ENCODE results near the gene STMND1. TPM values are rescaled to one million over a fixed set of nuclear protein-coding genes. Genes with fewer than 3 reads are reported as not detected.

STMND1 gene
- total and polyA plus RNA-seq, 4 donors: not detected

DNA sequence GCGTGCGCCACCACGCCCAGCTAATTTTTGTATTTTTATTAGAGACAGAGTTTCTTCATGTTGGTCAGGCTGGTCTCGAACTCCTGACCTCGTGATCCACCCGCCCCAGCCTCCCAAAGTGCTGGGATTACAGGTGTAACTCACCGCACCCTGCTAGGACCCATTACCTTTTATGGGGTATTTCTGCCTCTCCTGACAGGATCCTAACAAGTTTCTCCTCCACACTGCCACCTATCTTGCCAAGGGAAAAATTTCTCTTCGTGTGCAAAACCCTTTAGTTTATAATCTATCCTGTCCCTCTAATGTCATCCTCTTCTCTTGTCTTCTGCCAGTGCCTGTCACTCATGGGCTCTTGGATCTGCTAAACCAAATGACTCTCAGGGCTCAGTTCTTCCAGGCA lies 1.9 kb downstream of the STMND1 start:
- no peak for ATAC-seq (ENCODE audit: low FRiP score)
- DNase-seq: no peak
- Histone ChIP-seq H3K36me3 (ENCODE audit: control insufficient read depth in 1 of 2, insufficient read depth in 2 of 2, low read length in 1 of 2) (no peaks in the 10 kb centered on the region), H3K9me3 (ENCODE audit: control insufficient read depth, low read length) (no peaks in the 10 kb centered on the region), H3K4me3 (ENCODE audit: low read length in 2 of 2) (no peak overlapping the region), H3K27me3 (ENCODE audit: control insufficient read depth in 1 of 2, insufficient read depth in 2 of 2, low read length in 1 of 2) (no peaks in the 10 kb centered on the region), H3K4me1 (ENCODE audit: control insufficient read depth in 1 of 2, insufficient read depth in 2 of 2, low read length in 2 of 2) (no peaks in the 10 kb centered on the region), H3K27ac (ENCODE audit: low read depth in 1 of 2, low read length in 2 of 2) (no peak overlapping the region)
- 86 to 88% methylated on average over 8 of the region's 8 CpGs for WGBS, 2 donors
- intact Hi-C loops (cut with DNase I): no loop called here

DNA sequence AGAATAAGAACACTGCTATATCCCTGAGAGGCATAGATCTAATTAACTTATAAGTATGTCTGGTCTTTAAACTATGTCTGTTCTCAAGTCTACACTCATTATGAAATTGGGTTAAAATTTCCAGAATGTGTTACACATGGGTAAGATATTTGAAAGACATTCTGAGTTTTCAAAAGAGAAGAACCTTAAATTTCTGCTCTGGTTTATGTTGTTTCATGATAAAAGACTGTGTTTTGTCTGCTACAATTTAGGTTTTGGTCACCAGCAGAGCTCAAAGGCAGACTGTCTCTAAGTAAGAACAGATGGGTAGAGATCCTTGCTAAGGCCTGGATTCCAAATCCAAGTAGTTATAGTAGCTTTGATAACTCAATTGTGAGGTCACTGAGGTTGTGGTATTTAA lies 6.0 kb downstream of the STMND1 start:
- ATAC-seq (ENCODE audit: low FRiP score): no peak
- DNase-seq: no peak
- Histone ChIP-seq H3K36me3 (ENCODE audit: control insufficient read depth in 1 of 2, insufficient read depth in 2 of 2, low read length in 1 of 2) (no peaks in the 10 kb centered on the region), H3K9me3 (ENCODE audit: control insufficient read depth, low read length) (no peaks in the 10 kb centered on the region), H3K4me1 (ENCODE audit: control insufficient read depth in 1 of 2, insufficient read depth in 2 of 2, low read length in 2 of 2) (no peaks in the 10 kb centered on the region), H3K4me3 (ENCODE audit: low read length in 2 of 2) (no peak overlapping the region), H3K27me3 (ENCODE audit: control insufficient read depth in 1 of 2, insufficient read depth in 2 of 2, low read length in 1 of 2) (no peaks in the 10 kb centered on the region), H3K27ac (ENCODE audit: low read depth in 1 of 2, low read length in 2 of 2) (no peak overlapping the region)
- intact Hi-C loops (cut with DNase I): no loop called here

DNA sequence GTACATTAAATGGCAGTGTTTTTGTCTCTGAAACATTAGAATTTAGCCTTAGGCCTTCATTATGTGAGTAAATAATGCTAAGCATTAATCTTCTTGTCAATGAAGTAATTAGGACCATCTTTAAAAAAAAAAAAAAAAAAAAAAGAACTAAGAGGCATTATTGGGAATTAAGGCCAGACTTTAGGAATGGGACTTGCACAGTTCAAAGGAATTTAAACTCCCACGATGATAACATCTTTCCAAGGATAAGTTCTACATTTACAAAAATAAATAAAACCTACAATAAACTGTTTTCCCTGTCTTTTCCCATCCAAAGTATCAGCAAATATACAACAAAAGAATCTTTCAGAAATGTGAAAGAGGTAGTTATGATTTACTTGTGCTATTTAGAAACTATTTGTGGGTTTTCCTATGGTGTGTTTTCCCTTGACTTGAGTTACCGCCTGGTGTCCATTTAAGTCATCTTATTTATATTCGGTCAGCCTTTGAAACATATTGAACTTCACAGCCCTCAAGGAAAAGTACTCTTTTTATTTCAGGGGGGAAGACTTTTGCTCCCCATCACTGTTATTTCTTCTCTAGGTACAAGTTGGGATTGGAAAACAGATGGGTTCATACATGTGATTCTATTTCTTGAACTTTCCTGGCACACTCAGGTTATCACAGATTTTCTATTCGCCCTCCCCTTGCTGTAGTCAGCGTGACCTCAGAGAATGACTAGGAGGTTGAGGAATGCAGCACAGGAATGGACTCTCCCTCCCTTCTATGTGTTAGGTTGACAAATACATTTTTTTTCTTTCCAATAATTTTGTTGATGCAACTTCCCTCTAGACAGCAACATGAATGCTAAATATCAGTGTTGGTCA lies 13.6 kb downstream of the STMND1 start:
- no peak overlapping the region for H3K27ac ChIP-seq (ENCODE audit: low read depth in 1 of 2, low read length in 2 of 2)
- H3K36me3 ChIP-seq (ENCODE audit: control insufficient read depth in 1 of 2, insufficient read depth in 2 of 2, low read length in 1 of 2): no peaks in the 10 kb centered on the region
- H3K9me3 ChIP-seq (ENCODE audit: control insufficient read depth, low read length): no peaks in the 10 kb centered on the region
- H3K4me3 ChIP-seq (ENCODE audit: low read length in 2 of 2): no peak overlapping the region
- ATAC-seq (ENCODE audit: low FRiP score) (no peak), DNase-seq (no peak)
- WGBS, 2 donors: 51 to 59% methylated on average over 5 of the region's 5 CpGs
- no peaks in the 10 kb centered on the region for H3K4me1 ChIP-seq (ENCODE audit: control insufficient read depth in 1 of 2, insufficient read depth in 2 of 2, low read length in 2 of 2)
- intact Hi-C loops (cut with DNase I): no loop called here
- H3K27me3 ChIP-seq (ENCODE audit: control insufficient read depth in 1 of 2, insufficient read depth in 2 of 2, low read length in 1 of 2): no peaks in the 10 kb centered on the region

DNA sequence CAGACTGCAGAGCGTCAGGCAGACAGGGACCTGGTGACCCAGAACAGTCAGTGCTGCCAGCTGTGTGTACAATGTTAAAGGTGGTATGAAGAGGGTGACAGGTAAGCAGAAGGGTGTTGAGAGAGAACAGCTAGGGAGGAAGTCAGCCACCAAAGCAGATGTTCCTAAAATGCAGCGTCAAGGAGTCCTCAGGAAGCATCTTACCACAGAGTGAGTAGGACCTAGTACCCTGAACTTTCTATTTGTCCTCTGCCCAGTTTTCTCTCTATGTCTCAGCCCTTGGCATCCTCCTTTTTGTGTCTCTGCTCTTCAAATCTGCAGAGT lies 14.2 kb downstream of the STMND1 start:
- no peaks in the 10 kb centered on the region for H3K9me3 ChIP-seq (ENCODE audit: control insufficient read depth, low read length)
- 71 to 84% methylated on average over 2 of the region's 2 CpGs for WGBS, 2 donors
- DNase-seq (no peak), ATAC-seq (ENCODE audit: low FRiP score) (no peak)
- no peaks in the 10 kb centered on the region for H3K27me3 ChIP-seq (ENCODE audit: control insufficient read depth in 1 of 2, insufficient read depth in 2 of 2, low read length in 1 of 2)
- no peak overlapping the region for H3K4me3 ChIP-seq (ENCODE audit: low read length in 2 of 2)
- intact Hi-C loops (cut with DNase I): no loop called here
- H3K36me3 ChIP-seq (ENCODE audit: control insufficient read depth in 1 of 2, insufficient read depth in 2 of 2, low read length in 1 of 2): no peaks in the 10 kb centered on the region
- H3K27ac ChIP-seq (ENCODE audit: low read depth in 1 of 2, low read length in 2 of 2): no peak overlapping the region
- H3K4me1 ChIP-seq (ENCODE audit: control insufficient read depth in 1 of 2, insufficient read depth in 2 of 2, low read length in 2 of 2): no peaks in the 10 kb centered on the region

DNA sequence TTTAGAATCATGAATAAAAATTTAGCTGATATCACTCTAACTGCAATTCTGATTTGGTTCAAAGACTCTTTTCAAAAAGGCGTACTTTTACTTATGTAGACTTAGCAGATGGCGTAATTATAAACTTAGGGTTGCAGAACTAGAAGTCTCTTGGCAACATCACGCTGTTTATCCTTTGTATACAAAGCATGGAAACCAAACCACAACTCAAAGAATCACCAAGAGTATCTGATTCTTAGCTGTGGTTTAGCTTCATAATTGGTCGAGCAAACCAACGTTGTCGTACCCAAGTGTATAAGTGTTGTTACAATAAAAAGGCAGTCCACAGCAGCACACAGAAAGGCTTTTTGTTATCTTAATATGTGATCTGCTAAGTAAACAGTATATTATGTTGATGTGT lies 18.2 kb downstream of the STMND1 start:
- ATAC-seq (ENCODE audit: low FRiP score) (no peak), DNase-seq (no peak)
- H3K9me3 ChIP-seq (ENCODE audit: control insufficient read depth, low read length): no peaks in the 10 kb centered on the region
- H3K36me3 ChIP-seq (ENCODE audit: control insufficient read depth in 1 of 2, insufficient read depth in 2 of 2, low read length in 1 of 2): no peaks in the 10 kb centered on the region
- WGBS, 2 donors: 94% methylated on average over 6 of the region's 6 CpGs
- no peak overlapping the region for H3K27ac ChIP-seq (ENCODE audit: low read depth in 1 of 2, low read length in 2 of 2)
- no peaks in the 10 kb centered on the region for H3K4me1 ChIP-seq (ENCODE audit: control insufficient read depth in 1 of 2, insufficient read depth in 2 of 2, low read length in 2 of 2)
- no peaks in the 10 kb centered on the region for H3K27me3 ChIP-seq (ENCODE audit: control insufficient read depth in 1 of 2, insufficient read depth in 2 of 2, low read length in 1 of 2)
- H3K4me3 ChIP-seq (ENCODE audit: low read length in 2 of 2): no peak overlapping the region
- intact Hi-C loops (cut with DNase I): no loop called here

DNA sequence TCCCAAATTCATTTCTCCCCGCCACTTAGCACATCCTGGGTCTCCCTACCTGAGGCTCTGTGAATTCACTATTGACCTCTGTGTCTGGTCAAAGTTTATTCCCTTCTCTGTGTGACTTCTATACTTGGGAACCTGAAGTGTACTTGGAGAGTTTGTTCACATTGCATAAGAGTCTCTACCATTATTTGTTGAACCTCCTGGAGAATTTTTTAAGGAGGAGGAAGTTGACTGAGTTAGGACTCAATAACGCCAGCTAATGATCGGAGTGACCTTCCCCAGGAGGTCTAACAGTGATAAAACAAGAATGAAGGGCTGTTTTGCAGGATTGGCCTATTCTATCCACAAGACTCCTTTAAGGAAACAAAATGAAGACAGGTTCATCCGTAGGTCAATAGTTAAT lies 23.6 kb downstream of the STMND1 start:
- no peak overlapping the region for H3K4me3 ChIP-seq (ENCODE audit: low read length in 2 of 2)
- no peaks in the 10 kb centered on the region for H3K27me3 ChIP-seq (ENCODE audit: control insufficient read depth in 1 of 2, insufficient read depth in 2 of 2, low read length in 1 of 2)
- DNase-seq: no peak
- intact Hi-C loops (cut with DNase I): no loop called here
- WGBS, 2 donors: 88 to 89% methylated on average over 4 of the region's 4 CpGs
- H3K27ac ChIP-seq (ENCODE audit: low read depth in 1 of 2, low read length in 2 of 2): no peak overlapping the region
- no peaks in the 10 kb centered on the region for H3K36me3 ChIP-seq (ENCODE audit: control insufficient read depth in 1 of 2, insufficient read depth in 2 of 2, low read length in 1 of 2)
- no peaks in the 10 kb centered on the region for H3K9me3 ChIP-seq (ENCODE audit: control insufficient read depth, low read length)
- H3K4me1 ChIP-seq (ENCODE audit: control insufficient read depth in 1 of 2, insufficient read depth in 2 of 2, low read length in 2 of 2): no peaks in the 10 kb centered on the region
- ATAC-seq (ENCODE audit: low FRiP score): no peak

DNA sequence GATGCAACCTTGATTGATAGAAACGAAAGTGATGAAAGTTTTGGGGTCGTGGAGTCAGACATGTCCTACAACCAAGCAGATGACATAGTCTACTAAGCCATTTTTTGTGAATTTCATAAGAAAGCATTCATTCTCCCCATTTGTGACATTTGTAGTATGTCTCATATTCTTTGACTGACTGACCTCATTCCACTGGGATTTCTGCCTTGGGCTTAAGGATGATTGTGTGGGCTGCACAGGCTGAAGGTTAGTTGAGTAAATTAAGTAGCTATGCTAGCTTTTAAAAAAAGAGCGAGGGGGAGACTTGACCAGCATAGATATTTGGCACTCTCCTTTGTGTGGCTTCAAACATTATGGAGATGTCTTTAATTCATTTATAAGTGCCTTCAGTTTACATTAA lies 28.9 kb downstream of the STMND1 start:
- no peak overlapping the region for H3K27ac ChIP-seq (ENCODE audit: low read depth in 1 of 2, low read length in 2 of 2)
- no peaks in the 10 kb centered on the region for H3K27me3 ChIP-seq (ENCODE audit: control insufficient read depth in 1 of 2, insufficient read depth in 2 of 2, low read length in 1 of 2)
- H3K36me3 ChIP-seq (ENCODE audit: control insufficient read depth in 1 of 2, insufficient read depth in 2 of 2, low read length in 1 of 2): no peaks in the 10 kb centered on the region
- intact Hi-C loops (cut with DNase I): loop anchor here in 1 of 2 donors (10.0 kb wide), 1 partner anchor 944 kb away; no protein-coding TSS in a partner anchor
- WGBS, 2 donors: 77 to 81% methylated on average over 3 of the region's 3 CpGs
- no peaks in the 10 kb centered on the region for H3K9me3 ChIP-seq (ENCODE audit: control insufficient read depth, low read length)
- ATAC-seq (ENCODE audit: low FRiP score) (no peak), DNase-seq (no peak)
- H3K4me3 ChIP-seq (ENCODE audit: low read length in 2 of 2): no peak overlapping the region
- no peaks in the 10 kb centered on the region for H3K4me1 ChIP-seq (ENCODE audit: control insufficient read depth in 1 of 2, insufficient read depth in 2 of 2, low read length in 2 of 2)

DNA sequence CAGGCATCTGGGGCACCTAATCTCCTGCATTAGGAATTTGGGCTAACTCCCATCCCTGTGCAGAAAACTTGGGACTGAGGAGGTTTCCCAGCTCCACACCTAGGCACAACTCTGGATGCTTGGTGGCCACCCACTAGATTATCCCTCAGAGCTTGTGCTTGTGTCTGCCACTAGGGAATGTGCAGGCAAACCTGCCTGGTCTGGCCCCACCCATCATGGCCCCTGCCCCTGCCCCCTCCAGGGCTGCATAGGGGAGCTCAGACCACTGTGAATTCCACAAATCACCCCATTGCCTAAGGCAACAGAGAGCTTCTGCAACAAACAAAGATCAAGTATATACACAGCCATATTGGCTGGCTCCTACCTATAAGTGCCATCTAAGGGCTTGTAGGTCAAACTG lies 31.1 kb downstream of the STMND1 start:
- intact Hi-C loops (cut with DNase I): loop anchor here in 1 of 2 donors (10.0 kb wide), 1 partner anchor 942 kb away; no protein-coding TSS in a partner anchor
- no peak overlapping the region for H3K4me3 ChIP-seq (ENCODE audit: low read length in 2 of 2)
- H3K4me1 ChIP-seq (ENCODE audit: control insufficient read depth in 1 of 2, insufficient read depth in 2 of 2, low read length in 2 of 2): no peaks in the 10 kb centered on the region
- ATAC-seq (ENCODE audit: low FRiP score) (no peak), DNase-seq (no peak)
- H3K36me3 ChIP-seq (ENCODE audit: control insufficient read depth in 1 of 2, insufficient read depth in 2 of 2, low read length in 1 of 2): no peaks in the 10 kb centered on the region
- H3K27me3 ChIP-seq (ENCODE audit: control insufficient read depth in 1 of 2, insufficient read depth in 2 of 2, low read length in 1 of 2): no peaks in the 10 kb centered on the region
- no peaks in the 10 kb centered on the region for H3K9me3 ChIP-seq (ENCODE audit: control insufficient read depth, low read length)
- H3K27ac ChIP-seq (ENCODE audit: low read depth in 1 of 2, low read length in 2 of 2): no peak overlapping the region

DNA sequence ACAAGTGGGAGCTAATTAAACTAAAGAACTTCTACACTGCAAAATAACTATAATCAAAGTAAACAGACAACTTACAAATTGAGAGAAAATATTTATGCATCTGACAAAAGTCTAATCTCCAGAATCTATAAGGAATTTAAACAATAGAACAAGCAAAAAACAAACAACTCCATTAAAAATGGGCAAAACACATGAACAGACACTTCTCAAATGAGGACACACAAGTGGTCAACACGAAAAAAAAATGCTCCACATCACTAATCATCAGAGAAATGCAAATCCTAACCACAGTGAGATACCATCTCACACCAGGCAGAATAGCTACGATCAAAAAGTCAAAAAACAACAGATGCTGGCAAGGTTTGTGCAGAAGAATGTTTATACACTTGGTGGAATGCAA lies 36.2 kb downstream of the STMND1 start:
- Histone ChIP-seq H3K9me3 (ENCODE audit: control insufficient read depth, low read length) (peaks cover 1% of the 10 kb centered on the region), H3K27me3 (ENCODE audit: control insufficient read depth in 1 of 2, insufficient read depth in 2 of 2, low read length in 1 of 2) (no peaks in the 10 kb centered on the region), H3K36me3 (ENCODE audit: control insufficient read depth in 1 of 2, insufficient read depth in 2 of 2, low read length in 1 of 2) (no peaks in the 10 kb centered on the region), H3K4me3 (ENCODE audit: low read length in 2 of 2) (no peak overlapping the region), H3K4me1 (ENCODE audit: control insufficient read depth in 1 of 2, insufficient read depth in 2 of 2, low read length in 2 of 2) (no peaks in the 10 kb centered on the region), H3K27ac (ENCODE audit: low read depth in 1 of 2, low read length in 2 of 2) (no peak overlapping the region)
- DNase-seq (no peak), ATAC-seq (ENCODE audit: low FRiP score) (no peak)
- 44 to 47% methylated on average over 2 of the region's 2 CpGs for WGBS, 2 donors
- intact Hi-C loops (cut with DNase I): loop anchor here in 1 of 2 donors (10.0 kb wide), 1 partner anchor 937 kb away; no protein-coding TSS in a partner anchor

Measured in aorta (tissue), 5 donors.